Gastroesophageal sphincter (tissue), 4 donors: Measurements from ENCODE around the gene NNMT. TPM values are rescaled to one million over a fixed set of nuclear protein-coding genes. Genes with fewer than 3 reads are reported as not detected.

Experiments used
- ATAC-seq: fragments of 150-250 bp; one replicate; pipeline ENCODE4 v1.9.1; 2016; ENCODE audit warnings: mild to moderate bottlenecking, moderate library complexity
- H3K27ac ChIP-seq, 4 donors: fragments of 200-600 bp; sonication (generic) in 3 of 4; 1 replicate in 3 of 4; 2 replicates in 1 of 4; pipeline ENCODE4 v1.5.1; 2016 to 2019
- H3K27me3 ChIP-seq: fragments of 200-600 bp; sonication (generic); one replicate; pipeline ENCODE4 v1.5.1; 2019
- H3K36me3 ChIP-seq, 2 donors: fragments of 200-600 bp; sonication (generic); one replicate each; pipeline ENCODE4 v1.5.1; 2019; ENCODE audit warnings: control low read depth in 1 of 2
- H3K4me1 ChIP-seq, 3 donors: fragments of 200-600 bp; sonication (generic); 1 replicate in 2 of 3; 2 replicates in 1 of 3; pipeline ENCODE4 v1.5.1; 2016 to 2019; ENCODE audit warnings: control low read depth in 2 of 3
- H3K4me3 ChIP-seq, 2 donors: fragments of 200-600 bp; sonication (generic); one replicate each; pipeline ENCODE4 v1.5.1; 2019; ENCODE audit warnings: mild to moderate bottlenecking in 1 of 2, moderate library complexity in 1 of 2
- H3K9me3 ChIP-seq, 3 donors: fragments of 200-600 bp; sonication (generic); one replicate each; pipeline ENCODE4 v1.5.1; 2017 to 2019; ENCODE audit warnings: control low read depth in 2 of 3
- EP300 ChIP-seq: sonication (generic); formaldehyde crosslinking; IDR thresholded peaks from one replicate; pipeline ENCODE4 v1.6.1; 2017; ENCODE audit warnings: antibody characterized with exemption, mild to moderate bottlenecking
- POLR2A ChIP-seq, 2 donors: fragments of 450-650 bp; IDR thresholded peaks; one replicate each; pipeline ENCODE4 v1.6.1; 2017; ENCODE audit warnings: antibody characterized with exemption in 2 of 2, mild to moderate bottlenecking in 2 of 2, moderate library complexity in 1 of 2
- POLR2AphosphoS5 ChIP-seq: sonication (generic); formaldehyde crosslinking; IDR thresholded peaks from one replicate; pipeline ENCODE4 v1.6.1; 2017; ENCODE audit warnings: antibody characterized with exemption
- WGBS, 2 donors: methylation state at CpG; one replicate each; pipeline ENCODE4 v1.1.5; 2018; ENCODE audit warnings: low coverage in 1 of 2; 5-methylcytosine and 5-hydroxymethylcytosine counted together
- total RNA-seq, 4 donors: library from RNA; depleted of rRNA; stranded (reverse); fragments of >200 nt; gene quantifications; one replicate each; pipeline ENCODE4 v1.1.0, GENCODE V29; 2016
- TF ChIP-seq, protein P1 (sequence below), 4 experiments: fragments of 200-600 bp in 2 of 4; fragments of 450-650 bp in 2 of 4; sonication (generic) in 1 of 4; IDR thresholded peaks; one replicate each; pipeline ENCODE4 v1.5.1; 2017 to 2019; ENCODE audit warnings: antibody characterized with exemption in 4 of 4, mild to moderate bottlenecking in 2 of 4, moderate library complexity in 2 of 4

Gene NNMT
- 100 to 1,000 TPM in 3 of 4 donors, 10 to 100 TPM in 1; 39.4 to 409 (median 243) TPM for total RNA-seq

DNA sequence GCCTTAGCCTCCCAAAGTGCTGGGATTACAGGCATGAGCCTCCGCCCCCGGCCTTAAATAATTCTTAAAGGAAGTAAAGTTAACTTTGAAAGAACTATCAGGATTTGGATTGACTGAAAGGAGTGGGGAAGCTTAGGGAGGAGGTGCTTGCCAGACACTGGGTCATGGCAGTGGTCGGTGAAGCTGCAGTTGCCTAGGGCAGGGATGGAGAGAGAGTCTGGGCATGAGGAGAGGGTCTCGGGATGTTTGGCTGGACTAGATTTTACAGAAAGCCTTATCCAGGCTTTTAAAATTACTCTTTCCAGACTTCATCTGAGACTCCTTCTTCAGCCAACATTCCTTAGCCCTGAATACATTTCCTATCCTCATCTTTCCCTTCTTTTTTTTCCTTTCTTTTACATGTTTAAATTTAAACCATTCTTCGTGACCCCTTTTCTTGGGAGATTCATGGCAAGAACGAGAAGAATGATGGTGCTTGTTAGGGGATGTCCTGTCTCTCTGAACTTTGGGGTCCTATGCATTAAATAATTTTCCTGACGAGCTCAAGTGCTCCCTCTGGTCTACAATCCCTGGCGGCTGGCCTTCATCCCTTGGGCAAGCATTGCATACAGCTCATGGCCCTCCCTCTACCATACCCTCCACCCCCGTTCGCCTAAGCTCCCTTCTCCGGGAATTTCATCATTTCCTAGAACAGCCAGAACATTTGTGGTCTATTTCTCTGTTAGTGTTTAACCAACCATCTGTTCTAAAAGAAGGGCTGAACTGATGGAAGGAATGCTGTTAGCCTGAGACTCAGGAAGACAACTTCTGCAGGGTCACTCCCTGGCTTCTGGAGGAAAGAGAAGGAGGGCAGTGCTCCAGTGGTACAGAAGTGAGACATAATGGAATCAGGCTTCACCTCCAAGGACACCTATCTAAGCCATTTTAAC lies at the start of gene NNMT:
Gene NNMT (plus strand): TSS at position 724 of the 929 bp plus-strand sequence. CDS start 158 bp downstream, at position 882.
- Histone ChIP-seq H3K36me3 (peaks cover 0 to 15% of the 10 kb centered on the region in 2 donors), H3K4me1 (peaks cover 0 to 50% (median 0%) of the 10 kb centered on the region in 3 donors), H3K9me3 (peaks cover 0 to 19% (median 0%) of the 10 kb centered on the region in 3 donors), H3K27ac (peak within 1 kb of the TSS; percentile 85 to 92 (median 89)), H3K4me3 (peak within 1 kb of the TSS; percentile 41 to 49), H3K27me3 (peaks cover 14% of the 10 kb centered on the region)
- WGBS, 2 donors: 24 to 31% methylated on average over 5 to 9 of the region's 11 CpGs
- ATAC-seq: peak; percentile 78
- peak; percentile 42 to 64 for TF ChIP-seq POLR2A (IDR thresholded peaks at IDR 0.05)
- TF ChIP-seq, protein P1, sequence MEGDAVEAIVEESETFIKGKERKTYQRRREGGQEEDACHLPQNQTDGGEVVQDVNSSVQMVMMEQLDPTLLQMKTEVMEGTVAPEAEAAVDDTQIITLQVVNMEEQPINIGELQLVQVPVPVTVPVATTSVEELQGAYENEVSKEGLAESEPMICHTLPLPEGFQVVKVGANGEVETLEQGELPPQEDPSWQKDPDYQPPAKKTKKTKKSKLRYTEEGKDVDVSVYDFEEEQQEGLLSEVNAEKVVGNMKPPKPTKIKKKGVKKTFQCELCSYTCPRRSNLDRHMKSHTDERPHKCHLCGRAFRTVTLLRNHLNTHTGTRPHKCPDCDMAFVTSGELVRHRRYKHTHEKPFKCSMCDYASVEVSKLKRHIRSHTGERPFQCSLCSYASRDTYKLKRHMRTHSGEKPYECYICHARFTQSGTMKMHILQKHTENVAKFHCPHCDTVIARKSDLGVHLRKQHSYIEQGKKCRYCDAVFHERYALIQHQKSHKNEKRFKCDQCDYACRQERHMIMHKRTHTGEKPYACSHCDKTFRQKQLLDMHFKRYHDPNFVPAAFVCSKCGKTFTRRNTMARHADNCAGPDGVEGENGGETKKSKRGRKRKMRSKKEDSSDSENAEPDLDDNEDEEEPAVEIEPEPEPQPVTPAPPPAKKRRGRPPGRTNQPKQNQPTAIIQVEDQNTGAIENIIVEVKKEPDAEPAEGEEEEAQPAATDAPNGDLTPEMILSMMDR (IDR thresholded peaks at IDR 0.05): no peak
- peak; percentile 96 for TF ChIP-seq POLR2AphosphoS5

DNA sequence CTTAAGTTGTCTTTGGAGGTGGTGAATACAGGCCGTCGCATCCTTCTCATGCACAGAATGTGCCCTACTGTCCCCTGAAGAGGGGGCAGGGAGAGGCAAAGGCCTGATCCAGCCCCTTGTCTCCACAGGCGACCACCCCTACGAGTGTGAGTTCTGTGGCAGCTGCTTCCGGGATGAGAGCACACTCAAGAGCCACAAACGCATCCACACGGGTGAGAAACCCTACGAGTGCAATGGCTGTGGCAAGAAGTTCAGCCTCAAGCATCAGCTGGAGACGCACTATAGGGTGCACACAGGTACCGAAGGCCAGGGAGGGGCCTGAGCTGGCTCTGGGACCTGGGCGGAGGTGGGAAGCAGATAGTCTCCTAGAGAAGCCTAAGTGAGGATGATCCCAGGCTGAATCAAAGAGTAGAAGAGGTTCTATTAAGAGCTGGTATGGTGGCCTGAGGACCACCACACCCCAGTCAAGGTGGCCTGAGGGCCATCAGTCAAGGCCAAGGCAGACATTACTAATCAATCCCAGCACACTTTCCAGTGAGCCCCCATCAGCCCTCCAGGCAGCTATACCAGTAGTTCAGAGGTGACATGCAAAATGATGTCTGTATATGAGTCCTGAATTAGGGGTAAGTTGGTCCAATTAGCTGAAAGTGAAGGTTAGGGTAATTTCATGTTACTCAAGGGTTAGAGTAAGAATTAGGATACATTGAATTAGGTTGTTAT lies 49.0 kb upstream of the NNMT start:
- H3K27ac ChIP-seq: peak overlapping the region in 1 of 4 donors; percentile 0
- WGBS, 2 donors: 90 to 98% methylated on average over 4 to 7 of the region's 11 CpGs
- ATAC-seq: no peak
- no peaks in the 10 kb centered on the region for H3K9me3 ChIP-seq
- no peak overlapping the region for H3K4me3 ChIP-seq
- H3K4me1 ChIP-seq: peaks cover 0 to 46% (median 29%) of the 10 kb centered on the region in 3 donors
- H3K27me3 ChIP-seq: no peaks in the 10 kb centered on the region
- TF ChIP-seq POLR2AphosphoS5: peak; percentile 16
- no peak for TF ChIP-seq POLR2A (IDR thresholded peaks at IDR 0.05)
- H3K36me3 ChIP-seq: peaks cover 0 to 97% of the 10 kb centered on the region in 2 donors

DNA sequence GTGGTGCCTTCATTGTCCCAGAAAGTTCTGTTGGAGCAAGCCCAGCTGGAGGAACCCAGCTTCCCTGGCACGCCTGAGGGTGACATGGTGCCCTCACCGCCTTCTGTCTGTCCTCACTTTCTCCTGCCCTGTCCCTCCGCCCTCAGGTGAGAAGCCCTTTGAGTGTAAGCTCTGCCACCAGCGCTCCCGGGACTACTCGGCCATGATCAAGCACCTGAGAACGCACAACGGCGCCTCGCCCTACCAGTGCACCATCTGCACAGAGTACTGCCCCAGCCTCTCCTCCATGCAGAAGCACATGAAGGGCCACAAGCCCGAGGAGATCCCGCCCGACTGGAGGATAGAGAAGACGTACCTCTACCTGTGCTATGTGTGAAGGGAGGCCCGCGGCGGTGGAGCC lies 46.0 kb upstream of the NNMT start:
- H3K27me3 ChIP-seq: no peaks in the 10 kb centered on the region
- 55% methylated on average over 2 of the region's 17 CpGs; no CpG with 5 or more reads in 1 of the 2 donors for WGBS, 2 donors
- TF ChIP-seq, protein P1 (IDR thresholded peaks at IDR 0.05): no peak
- TF ChIP-seq POLR2A (IDR thresholded peaks at IDR 0.05) (no peak), EP300 (no peak), POLR2AphosphoS5 (no peak)
- no peaks in the 10 kb centered on the region for H3K9me3 ChIP-seq
- peak overlapping the region in 2 of 4 donors; percentile 66 to 67 for H3K27ac ChIP-seq
- H3K36me3 ChIP-seq: peaks cover 0 to 96% of the 10 kb centered on the region in 2 donors
- no peak overlapping the region for H3K4me3 ChIP-seq
- H3K4me1 ChIP-seq: peaks cover 0 to 52% (median 23%) of the 10 kb centered on the region in 3 donors
- no peak for ATAC-seq

DNA sequence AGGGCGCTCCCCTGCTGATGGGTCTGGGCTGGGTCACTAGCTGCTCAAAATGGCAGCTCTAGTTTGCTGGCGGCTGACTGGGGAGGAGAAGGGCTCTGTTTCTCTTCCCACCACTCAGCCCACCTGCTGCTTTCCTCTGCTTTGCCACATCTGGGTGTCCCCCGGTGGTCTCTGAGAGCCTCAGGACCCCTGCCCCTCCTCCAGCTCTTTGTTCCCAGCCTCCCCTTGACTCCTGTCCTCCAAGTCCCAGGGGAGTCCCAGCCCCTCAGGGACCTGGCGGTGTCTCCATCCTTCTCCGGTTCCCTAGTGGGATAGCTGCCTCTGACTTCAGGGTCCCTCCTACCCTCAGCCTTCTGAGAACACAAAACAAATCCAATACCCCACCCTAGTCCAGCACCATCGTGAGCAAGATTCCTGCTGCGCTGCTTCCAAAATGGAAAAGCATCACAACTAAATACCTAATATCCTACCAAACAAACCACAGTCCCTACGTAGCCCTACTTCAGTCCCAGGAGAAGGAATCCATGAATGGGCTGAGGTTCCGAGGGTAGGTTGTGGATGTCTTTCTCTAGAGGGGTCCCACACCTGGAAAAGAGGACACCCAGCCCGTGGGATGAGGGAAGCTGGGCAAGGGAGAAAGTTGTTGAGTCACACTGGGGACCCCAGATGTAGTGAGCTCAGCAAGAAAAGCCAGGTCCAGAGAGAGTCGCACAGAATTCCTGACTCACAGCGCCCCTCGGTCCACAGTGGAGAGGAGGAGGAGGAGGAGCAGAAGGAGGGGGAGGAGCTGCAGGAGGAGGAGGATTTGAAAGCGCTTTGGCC lies 45.0 kb upstream of the NNMT start:
- 77 to 86% methylated on average over 5 to 7 of the region's 14 CpGs for WGBS, 2 donors
- TF ChIP-seq POLR2AphosphoS5 (peak; percentile 27), POLR2A (IDR thresholded peaks at IDR 0.05) (no peak), EP300 (no peak)
- TF ChIP-seq, protein P1 (IDR thresholded peaks at IDR 0.05): no peak
- Histone ChIP-seq H3K9me3 (no peaks in the 10 kb centered on the region), H3K27ac (peak overlapping the region in 3 of 4 donors; percentile 66 to 74 (median 67)), H3K27me3 (no peaks in the 10 kb centered on the region), H3K4me3 (no peak overlapping the region), H3K36me3 (peaks cover 0 to 96% of the 10 kb centered on the region in 2 donors), H3K4me1 (peaks cover 0 to 62% (median 23%) of the 10 kb centered on the region in 3 donors)
- ATAC-seq: peak; percentile 82
